GM19240 (cell line): ENCODE measurements around the gene ALB.
"Not testable (repeated sequence)": the region's sequence is repeated elsewhere in the genome, so short reads cannot be mapped to it uniquely, and the experiment has no call there.

Experiments
- DNase-seq: peaks from one replicate; pipeline ENCODE4 v3.0.0; 2011; ENCODE audit warnings: low spot score; ENCODE audit not compliant: insufficient read length

The ALB gene

DNA sequence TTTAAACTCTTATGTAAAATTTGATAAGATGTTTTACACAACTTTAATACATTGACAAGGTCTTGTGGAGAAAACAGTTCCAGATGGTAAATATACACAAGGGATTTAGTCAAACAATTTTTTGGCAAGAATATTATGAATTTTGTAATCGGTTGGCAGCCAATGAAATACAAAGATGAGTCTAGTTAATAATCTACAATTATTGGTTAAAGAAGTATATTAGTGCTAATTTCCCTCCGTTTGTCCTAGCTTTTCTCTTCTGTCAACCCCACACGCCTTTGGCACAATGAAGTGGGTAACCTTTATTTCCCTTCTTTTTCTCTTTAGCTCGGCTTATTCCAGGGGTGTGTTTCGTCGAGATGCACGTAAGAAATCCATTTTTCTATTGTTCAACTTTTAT, at the start of gene ALB:
Gene ALB, plus strand, starts transcription at position 246 of the 400 bp plus-strand sequence. Its CDS starts 41 bp downstream, at position 287.
- no peak for DNase-seq

DNA sequence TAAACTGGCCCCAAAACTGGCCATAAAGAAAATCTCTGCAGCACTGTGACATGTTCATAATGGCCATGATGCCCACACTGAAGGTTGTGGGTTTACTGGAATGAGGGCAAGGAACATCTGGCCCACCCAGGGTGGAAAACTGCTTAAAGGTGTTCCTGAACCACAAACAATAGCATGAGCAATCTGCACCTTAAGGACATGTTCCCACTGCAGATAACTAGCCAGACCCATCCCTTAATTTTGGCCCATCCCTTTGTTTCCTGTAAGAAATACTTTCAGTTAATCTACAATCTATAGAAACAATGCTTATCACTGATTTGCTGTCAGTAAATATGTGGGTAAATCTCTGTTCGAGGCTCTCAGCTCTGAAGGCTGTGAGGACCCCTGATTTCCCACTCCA, 46.9 kb upstream of the ALB start:
- DNase-seq = not testable (repeated sequence)

DNA sequence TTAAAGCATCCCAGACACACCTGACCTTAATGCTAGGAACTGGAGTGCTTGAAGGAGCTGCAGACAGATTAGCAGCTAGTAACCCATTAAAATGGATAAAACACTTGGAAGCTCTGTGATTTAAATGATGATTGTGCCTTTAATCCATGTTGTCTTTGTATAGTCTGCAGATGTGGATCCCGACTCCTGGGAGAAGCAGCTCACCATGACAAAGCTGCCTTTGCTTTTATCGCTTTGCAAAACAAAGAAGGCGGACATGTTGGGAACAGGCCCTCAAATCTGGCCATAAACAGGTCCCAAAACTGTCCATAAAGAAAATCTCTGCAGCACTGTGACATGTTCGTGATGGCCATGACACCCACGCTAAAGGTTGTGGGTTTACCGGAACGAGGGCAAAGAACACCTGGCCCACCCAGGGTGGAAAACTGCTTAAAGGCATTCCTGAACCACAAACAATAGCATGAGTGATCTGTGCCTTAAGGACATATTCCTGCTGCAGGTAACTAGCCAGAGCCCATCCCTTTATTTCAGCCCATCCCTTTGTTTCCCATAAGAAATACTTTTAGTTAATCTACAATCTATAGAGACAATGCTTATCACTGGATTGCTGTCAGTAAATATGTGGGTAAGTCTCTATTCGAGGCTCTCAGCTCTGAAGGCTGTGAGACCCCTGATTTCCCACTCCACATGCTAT, 34.4 kb upstream of the ALB start:
- DNase-seq = not testable (repeated sequence)

DNA sequence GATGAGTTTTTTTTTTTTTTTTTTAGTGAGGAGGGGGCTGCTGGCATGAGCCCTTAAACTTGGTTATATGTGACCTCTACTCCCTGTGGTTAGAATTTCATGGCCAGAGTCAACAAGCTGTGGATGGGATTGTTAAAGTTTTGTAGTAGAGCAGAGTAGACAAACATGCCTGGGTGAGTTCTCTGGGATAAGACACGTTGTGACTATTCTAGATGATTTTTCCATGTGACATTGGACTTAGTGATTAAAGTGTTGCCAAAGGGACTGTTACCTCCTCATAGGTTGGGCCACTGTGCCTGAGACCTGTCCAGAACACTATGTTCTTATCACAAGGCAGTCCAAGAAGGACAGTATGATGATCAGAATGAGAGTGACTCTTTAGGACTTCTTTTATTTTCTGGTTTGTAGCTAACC, 28.8 kb upstream of the ALB start:
- DNase-seq = no peak

DNA sequence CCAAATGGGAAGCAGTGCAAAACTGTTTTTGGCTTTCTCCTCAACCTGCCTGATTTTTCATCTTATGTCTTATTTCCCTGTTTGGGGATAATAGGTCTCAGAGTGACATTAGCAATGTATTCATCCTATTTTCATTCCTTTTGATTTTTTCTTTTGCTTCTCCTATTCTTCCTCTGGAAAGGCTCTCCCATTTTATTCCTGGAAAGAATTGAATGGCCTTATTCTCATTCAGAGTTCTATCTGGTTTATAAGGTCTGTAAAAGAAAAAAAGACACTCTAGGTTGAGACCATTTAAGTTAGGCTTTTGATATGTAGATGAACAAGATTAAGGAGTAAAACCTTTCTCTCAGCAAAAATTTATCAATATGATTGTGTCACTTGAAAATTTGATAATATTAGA, 27.8 kb upstream of the ALB start:
- DNase-seq = no peak

DNA sequence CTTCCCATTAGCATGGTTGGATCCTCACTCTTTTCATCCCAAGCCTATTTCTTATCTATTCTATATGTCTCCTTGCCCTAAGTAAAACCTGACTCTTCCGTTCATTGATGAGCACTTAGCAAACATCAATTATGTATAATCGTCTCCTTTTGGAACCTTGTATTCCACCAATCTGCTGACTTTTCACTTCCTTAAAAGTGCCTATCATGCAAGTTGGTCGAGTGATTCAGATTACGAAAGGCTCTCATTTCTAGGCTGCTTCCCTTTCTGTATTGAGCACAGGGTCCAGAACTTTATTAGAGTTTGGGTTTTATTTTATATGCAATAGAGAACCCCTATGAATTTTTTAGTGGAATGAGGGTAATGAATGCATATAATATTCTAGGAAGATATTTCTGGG, 27.1 kb upstream of the ALB start:
- DNase-seq = no peak

DNA sequence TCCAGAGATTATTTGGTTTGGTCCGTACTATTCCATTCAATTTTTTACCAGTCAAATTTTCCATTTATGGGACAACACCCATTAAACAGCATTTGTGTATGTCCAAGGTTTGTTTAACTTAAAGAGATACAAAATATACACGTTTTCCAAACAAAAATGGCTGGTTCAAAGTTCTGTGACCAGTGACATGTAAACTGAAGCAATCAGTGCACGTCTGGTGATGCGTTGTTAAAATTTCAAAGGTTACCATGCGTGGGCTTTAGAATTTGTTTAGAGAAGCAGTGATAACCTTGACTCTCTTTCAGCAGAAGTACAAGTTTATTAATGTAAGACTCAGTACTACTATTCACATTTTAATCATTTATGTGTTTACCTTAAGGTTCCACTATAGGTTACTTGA, 25.2 kb upstream of the ALB start:
- DNase-seq = no peak

DNA sequence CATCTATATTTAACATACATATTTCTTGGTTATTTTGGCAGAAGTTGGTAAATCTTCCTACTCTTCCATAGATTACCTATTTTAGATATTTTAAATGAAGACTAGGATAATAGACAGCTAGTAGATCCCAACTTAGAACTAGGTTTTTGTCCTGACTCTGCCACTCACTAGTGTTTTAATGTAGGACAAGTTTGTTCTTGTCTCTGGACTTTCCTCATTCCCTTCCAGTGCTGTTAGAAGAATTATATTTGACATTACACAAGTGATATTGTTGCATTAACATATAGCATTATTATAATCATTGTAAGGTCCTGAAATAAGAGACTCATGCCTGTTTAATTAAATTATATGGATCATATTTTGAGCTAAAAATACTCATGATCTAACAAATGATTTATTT, 24.1 kb upstream of the ALB start:
- no peak for DNase-seq

DNA sequence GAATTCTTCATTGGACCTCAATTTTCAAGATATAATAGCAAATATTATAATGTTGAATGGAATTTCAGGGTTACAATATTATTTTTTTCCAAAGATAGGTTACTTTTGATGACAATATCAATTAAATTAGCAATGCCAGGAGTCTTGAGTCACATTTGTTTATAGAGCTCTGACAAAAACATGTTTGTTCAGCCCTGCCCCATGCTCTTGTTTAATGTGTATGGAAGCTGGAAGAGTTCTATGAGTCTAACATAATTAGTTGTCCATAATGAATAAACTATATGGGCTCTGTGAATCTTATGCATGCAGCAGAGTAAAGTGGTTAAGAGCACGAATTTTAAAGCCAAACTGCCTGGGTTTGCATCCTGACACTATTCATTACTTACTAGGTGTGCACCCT, 22.9 kb upstream of the ALB start:
- no peak for DNase-seq

DNA sequence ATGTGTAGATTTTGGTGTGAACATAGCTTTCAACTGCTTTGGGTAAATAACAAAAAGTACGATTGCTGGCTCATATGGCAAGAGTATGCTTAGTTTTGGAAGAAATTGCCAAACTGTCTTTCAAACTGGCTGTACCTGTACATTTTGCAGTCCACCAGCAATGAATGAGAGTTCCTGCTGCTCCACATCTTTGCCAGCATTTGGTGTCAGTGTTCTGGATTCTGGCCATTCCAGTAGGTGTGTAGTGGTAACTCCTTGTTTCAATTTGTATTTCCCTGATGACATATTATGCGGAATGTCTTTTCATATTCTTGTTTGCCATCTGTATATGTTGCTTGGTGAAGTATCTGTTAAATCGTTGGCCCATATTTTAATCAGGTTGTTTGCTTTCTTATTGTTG, 20.6 kb upstream of the ALB start:
- no peak for DNase-seq

DNA sequence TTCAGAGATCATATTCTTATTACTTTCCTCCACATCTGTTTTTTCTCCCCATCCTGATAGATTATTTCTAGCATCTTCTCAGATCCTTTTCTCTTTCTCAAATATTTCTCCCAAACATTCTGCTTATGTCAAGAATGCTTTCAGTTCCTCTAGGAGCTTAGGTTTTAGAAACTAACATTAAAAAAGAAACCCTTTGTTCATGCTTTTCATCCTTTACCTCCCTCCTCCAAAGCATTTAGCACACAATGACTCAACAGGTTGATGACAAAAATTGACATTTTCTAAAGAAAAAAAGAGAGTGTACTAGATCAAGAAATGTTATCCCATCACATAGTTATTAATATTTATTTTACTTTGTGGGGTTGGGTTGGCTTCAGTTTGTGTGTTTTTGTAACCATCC, 16.5 kb upstream of the ALB start:
- DNase-seq = no peak

DNA sequence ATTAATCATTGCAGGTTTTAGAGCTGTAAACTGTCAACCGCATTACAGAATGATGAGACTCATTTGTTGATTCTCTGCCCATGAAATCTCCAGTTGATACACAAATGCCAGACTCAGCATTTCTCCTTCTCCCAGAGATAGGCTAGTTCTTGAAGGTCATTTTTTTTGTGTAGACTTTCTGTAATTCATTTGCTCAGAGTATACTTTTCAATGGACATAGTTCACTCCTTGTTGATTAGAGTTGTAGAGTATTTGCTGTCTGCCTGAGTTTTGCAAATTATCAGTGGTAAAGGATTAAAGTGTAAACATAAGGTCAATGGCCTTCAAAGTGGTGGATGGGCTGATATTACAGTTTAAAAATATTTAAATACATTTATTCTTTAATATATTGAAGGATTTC, 15.2 kb upstream of the ALB start:
- no peak for DNase-seq

DNA sequence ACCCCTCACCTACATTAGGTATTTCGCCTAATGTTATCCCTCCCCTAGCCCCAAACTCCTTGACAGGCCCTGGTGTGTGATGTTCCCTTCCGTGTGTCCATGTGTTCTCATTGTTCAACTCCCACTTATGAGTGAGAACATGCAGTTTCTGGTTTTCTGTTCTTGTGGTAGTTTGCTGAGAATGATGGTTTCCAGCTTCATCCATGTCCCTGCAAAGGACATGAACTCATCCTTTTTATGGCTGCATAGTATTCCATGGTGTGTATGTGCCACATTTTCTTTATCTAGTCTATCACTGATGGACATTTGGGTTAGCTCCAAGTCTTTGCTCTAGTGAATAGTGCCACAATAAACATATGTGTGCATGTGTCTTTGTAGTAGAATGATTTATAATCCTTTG, 14.4 kb upstream of the ALB start:
- DNase-seq = not testable (repeated sequence)

DNA sequence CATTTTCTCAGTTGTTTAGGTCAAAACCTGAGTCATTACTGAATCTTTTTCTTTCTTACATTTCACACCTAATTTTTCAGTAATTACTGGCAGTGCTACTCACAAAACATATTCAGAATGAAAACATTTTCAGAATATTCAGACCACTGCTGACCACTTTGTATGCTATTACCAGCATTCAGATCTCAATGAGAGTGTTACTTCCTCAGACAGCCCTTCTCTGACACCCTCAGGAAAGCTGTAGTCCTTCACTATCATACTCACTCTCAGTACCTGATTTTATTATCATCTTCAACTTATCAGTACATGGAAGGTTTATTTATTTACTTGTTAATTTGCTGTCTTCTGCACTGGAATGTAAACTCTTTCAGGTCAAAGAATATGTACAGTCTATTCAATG, 12.3 kb upstream of the ALB start:
- DNase-seq = no peak

DNA sequence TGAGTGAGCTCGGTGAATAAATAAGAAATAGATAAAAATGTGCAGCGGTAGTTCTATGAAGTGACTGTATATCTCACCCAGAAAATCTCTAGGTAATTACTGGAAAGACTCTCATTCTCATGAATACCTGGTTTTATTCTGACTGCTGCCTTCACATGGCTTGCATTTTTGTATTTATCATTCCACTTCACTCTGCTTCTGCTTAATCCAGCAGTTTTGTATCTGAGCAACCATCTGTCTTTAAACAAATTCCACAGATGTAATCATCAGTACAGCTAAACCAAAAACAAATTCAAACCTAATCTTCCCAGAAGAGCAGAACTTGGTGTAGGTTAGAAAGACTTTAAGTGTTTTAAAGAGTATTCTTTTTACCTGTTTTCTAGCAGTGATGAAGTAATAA, 11.2 kb upstream of the ALB start:
- DNase-seq = no peak

DNA sequence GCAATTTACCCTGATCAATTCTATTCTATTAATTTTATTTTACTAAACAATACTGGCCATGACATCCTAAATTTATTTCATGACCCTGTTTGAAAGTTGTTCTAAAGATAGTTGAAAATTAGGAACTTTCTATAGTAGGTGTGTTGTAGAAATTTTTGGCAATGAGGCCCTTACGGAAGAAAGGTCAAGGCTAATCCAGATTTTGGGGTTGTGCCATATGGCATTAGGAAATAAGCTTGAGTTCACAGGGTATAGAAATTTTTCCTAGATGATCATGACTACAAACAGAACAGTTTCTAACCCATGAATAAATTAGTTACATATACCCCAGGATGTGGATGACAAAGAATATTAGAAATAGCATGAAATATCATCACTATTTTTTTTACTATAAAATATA, 7.8 kb upstream of the ALB start:
- DNase-seq = no peak

DNA sequence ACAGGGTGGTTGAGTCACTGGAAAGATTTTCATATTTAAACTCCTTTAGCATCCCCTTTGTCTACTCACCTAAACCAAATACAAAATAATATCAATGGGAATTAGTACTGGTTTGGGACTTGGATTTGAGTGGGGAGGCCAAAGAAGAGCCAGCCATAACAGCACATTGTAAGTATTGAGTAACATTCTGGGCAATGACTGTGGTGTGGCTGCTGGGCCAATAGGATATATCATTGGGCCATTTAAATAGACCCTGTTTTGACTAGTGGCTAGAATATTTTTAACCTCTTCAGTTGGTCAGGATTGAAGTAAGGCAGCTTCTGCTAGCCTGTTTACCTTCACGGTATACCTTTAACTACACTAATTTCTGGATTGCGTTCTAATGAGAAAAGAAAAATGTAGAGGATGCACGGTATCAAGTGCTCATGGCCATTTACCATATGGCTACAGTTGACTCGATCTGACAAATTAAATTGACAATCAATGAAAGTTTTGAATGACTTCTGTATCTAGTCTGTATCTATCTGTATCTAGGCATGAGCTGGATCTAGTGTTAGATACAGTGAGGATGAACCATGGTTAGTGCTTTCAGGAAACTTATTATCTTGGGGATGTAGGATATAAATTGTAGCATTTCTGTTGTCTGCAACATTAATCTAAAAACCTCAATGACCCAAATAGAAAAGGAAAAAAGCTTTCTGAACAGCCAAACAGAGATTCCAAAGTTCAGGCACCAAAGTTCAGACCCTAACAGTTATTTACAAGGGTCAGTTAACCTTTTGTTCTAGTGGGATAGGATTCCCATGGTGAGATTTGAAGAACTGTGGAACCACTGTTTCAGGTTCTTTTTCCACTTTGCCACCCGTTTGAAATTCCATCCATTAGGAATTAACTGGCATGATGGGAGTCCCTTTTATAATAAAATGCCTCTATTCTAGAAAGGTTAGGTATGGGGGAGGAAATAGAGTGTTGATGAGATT, 6.8 kb upstream of the ALB start:
- DNase-seq = no peak

DNA sequence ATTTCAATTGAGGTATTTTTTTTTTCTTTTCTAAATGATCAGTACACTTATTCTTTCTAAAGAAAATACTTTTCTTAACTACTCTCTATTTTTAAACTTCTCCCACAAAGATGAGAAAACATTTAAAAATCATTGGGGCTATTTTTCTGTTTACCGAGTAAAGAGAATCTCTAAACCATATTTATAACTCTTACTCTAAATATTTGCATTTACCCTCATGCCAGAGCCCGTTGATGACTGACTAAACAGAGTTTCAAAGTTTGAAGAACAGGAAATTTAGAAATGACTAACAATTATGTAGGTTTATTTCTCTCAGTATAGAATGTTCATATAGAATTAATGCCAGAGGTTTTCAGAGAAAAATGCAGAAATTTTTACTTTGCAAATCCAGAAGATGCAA, 2.7 kb upstream of the ALB start:
- no peak for DNase-seq

DNA sequence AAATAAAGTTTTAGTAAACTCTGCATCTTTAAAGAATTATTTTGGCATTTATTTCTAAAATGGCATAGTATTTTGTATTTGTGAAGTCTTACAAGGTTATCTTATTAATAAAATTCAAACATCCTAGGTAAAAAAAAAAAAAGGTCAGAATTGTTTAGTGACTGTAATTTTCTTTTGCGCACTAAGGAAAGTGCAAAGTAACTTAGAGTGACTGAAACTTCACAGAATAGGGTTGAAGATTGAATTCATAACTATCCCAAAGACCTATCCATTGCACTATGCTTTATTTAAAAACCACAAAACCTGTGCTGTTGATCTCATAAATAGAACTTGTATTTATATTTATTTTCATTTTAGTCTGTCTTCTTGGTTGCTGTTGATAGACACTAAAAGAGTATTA, 370 bp downstream of the ALB start:
- DNase-seq = no peak

DNA sequence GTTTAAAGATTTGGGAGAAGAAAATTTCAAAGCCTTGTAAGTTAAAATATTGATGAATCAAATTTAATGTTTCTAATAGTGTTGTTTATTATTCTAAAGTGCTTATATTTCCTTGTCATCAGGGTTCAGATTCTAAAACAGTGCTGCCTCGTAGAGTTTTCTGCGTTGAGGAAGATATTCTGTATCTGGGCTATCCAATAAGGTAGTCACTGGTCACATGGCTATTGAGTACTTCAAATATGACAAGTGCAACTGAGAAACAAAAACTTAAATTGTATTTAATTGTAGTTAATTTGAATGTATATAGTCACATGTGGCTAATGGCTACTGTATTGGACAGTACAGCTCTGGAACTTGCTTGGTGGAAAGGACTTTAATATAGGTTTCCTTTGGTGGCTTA, 1.1 kb downstream of the ALB start:
- no peak for DNase-seq

DNA sequence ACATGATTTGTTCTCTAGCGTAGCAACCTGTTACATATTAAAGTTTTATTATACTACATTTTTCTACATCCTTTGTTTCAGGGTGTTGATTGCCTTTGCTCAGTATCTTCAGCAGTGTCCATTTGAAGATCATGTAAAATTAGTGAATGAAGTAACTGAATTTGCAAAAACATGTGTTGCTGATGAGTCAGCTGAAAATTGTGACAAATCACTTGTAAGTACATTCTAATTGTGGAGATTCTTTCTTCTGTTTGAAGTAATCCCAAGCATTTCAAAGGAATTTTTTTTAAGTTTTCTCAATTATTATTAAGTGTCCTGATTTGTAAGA, 2.4 kb downstream of the ALB start:
- no peak for DNase-seq

DNA sequence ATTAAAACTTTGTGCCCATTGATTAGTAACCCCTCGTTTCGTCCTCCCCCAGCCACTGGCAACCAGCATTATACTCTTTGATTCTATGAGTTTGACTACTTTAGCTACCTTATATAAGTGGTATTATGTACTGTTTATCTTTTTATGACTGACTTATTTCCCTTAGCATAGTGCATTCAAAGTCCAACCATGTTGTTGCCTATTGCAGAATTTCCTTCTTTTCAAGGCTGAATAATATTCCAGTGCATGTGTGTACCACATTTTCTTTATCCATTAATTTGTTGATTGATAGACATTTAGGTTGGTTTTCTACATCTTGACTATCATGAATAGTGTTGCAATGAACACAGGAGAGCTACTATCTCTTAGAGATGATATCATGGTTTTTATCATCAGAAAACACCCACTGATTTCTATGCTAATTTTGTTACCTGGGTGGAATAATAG, 3.2 kb downstream of the ALB start:
- no peak for DNase-seq
